B cell (primary cell): Measurements from ENCODE around the gene BIVM. TPM values are rescaled to one million over a fixed set of nuclear protein-coding genes. Genes with fewer than 3 reads are reported as not detected.

Experiments
- ATAC-seq: fragments of 200-7000 bp; cut with Tn5 transposase; one replicate; pipeline ENCODE4 v1.10.0; 2021; ENCODE audit warnings: low read depth, mild to moderate bottlenecking, moderate number of reproducible peaks, moderate library complexity
- CTCF ChIA-PET: fragments of 350-600 bp; sonication (Branson Sonifier 250); formaldehyde crosslinking; loops from one replicate; lab custom pipeline; 2021; ENCODE audit warnings: antibody characterized with exemption, inconsistent platforms; lab: Charles Lee
- POLR2A ChIA-PET: fragments of 350-600 bp; sonication (Branson Sonifier 250); formaldehyde crosslinking; loops from one replicate; lab custom pipeline; 2021; ENCODE audit warnings: antibody characterized with exemption; lab: Charles Lee
- DNase-seq: peaks from one replicate; pipeline ENCODE4 v3.0.0; 2013
- H2AFZ ChIP-seq: 2 replicates; pipeline ENCODE4 v1.6.1; 2012; ENCODE audit warnings: mild to moderate bottlenecking, low read depth, low read length; ENCODE audit not compliant: insufficient read depth, poor library complexity, severe bottlenecking
- H3K27ac ChIP-seq, 2 donors: 1 replicate in 1 of 2; 2 replicates in 1 of 2; pipeline ENCODE4 v1.5.1; 2012 to 2013; ENCODE audit warnings: low read length in 2 of 2, mild to moderate bottlenecking in 2 of 2, moderate library complexity in 1 of 2
- H3K27me3 ChIP-seq, 4 experiments: fragments of 200-600 bp in 1 of 4; sonication (generic) in 1 of 4; replicated peaks in 1 of 4; 1 replicate in 2 of 4; 2 replicates in 2 of 4; pipeline versions ENCODE4 v1.6.1 to v1.7.0; 2013 to 2016; ENCODE audit warnings: low read length in 3 of 4, mild to moderate bottlenecking in 2 of 4, mixed read lengths in 1 of 4, moderate library complexity in 1 of 4; ENCODE audit not compliant: insufficient read depth in 4 of 4, control insufficient read depth in 3 of 4; ENCODE audit errors: control extremely low read depth in 1 of 4
- H3K36me3 ChIP-seq, 2 experiments: replicated peaks in 1 of 2; 1 replicate in 1 of 2; 2 replicates in 1 of 2; pipeline versions ENCODE4 v1.6.1 to v1.7.1; 2013; ENCODE audit warnings: low read length in 1 of 2; ENCODE audit not compliant: insufficient read depth in 2 of 2, control insufficient read depth in 1 of 2; ENCODE audit errors: control extremely low read depth in 1 of 2, extremely low read depth in 1 of 2
- H3K4me1 ChIP-seq, 2 donors: fragments of 200-600 bp in 1 of 2; sonication (generic) in 1 of 2; 1 replicate in 1 of 2; 2 replicates in 1 of 2; pipeline versions ENCODE4 v1.5.1 to v1.6.1; 2013 to 2017; ENCODE audit warnings: low read length in 2 of 2; ENCODE audit not compliant: control insufficient read depth in 2 of 2, insufficient read depth in 2 of 2
- H3K4me2 ChIP-seq: replicated peaks from 2 replicates; pipeline ENCODE3; 2012; ENCODE audit warnings: mild to moderate bottlenecking, low read depth, low read length; ENCODE audit not compliant: poor library complexity, severe bottlenecking
- H3K4me3 ChIP-seq, 5 experiments: fragments of 200-600 bp in 1 of 5; sonication (generic) in 1 of 5; 1 replicate in 3 of 5; 2 replicates in 2 of 5; pipeline versions ENCODE4 v1.5.1 to v1.7.0; 2011 to 2016; ENCODE audit warnings: low read length in 4 of 5, mild to moderate bottlenecking in 4 of 5, low read depth in 2 of 5, control low read depth in 1 of 5, moderate library complexity in 1 of 5; ENCODE audit not compliant: insufficient read depth in 1 of 5; ENCODE audit errors: control extremely low read depth in 1 of 5, extremely low read depth in 1 of 5
- H3K79me2 ChIP-seq: fragments of 200-600 bp; sonication (generic); one replicate; pipeline ENCODE4 v1.6.0; 2016; ENCODE audit warnings: low read length; ENCODE audit not compliant: control insufficient read depth, insufficient read depth
- H3K9ac ChIP-seq: fragments of 200-600 bp; sonication (generic); 2 replicates; pipeline ENCODE4 v1.6.1; 2017; ENCODE audit warnings: mild to moderate bottlenecking, low read length, moderate library complexity
- H3K9me3 ChIP-seq, 3 donors: one replicate each; pipeline versions ENCODE4 v1.6.1 to v1.7.1; 2013; ENCODE audit warnings: low read length in 2 of 3; ENCODE audit not compliant: control insufficient read depth in 2 of 3, insufficient read depth in 1 of 3; ENCODE audit errors: control extremely low read depth in 1 of 3
- H4K20me1 ChIP-seq: 2 replicates; pipeline ENCODE4 v1.6.0; 2012; ENCODE audit warnings: mild to moderate bottlenecking, low read length; ENCODE audit not compliant: insufficient read depth, control insufficient read depth, poor library complexity, severe bottlenecking
- H3K27ac Mint-ChIP-seq: one replicate; pipeline ENCODE4 v1.8.0; 2021; ENCODE audit warnings: mixed read lengths
- H3K27me3 Mint-ChIP-seq: one replicate; pipeline ENCODE4 v1.8.0; 2021; ENCODE audit warnings: mixed read lengths
- H3K4me1 Mint-ChIP-seq: one replicate; pipeline ENCODE4 v1.8.0; 2021; ENCODE audit warnings: mixed read lengths
- H3K4me3 Mint-ChIP-seq: one replicate; pipeline ENCODE4 v1.8.0; 2021; ENCODE audit warnings: mixed read lengths
- H3K9me3 Mint-ChIP-seq: one replicate; pipeline ENCODE4 v1.8.0; 2022; ENCODE audit warnings: mixed read lengths; ENCODE audit not compliant: insufficient read depth
- EZH2 ChIP-seq: IDR thresholded peaks from 2 replicates; pipeline ENCODE4 v1.6.1; 2012; ENCODE audit warnings: borderline replicate concordance, low read depth, mild to moderate bottlenecking, moderate library complexity, low read length; ENCODE audit not compliant: insufficient read depth, poor library complexity, severe bottlenecking
- WGBS: methylation state at CpG from one replicate; pipeline ENCODE4 v1.1.5; 2013; ENCODE audit warnings: missing lambda C conversion rate; ENCODE audit not compliant: insufficient coverage; 5-methylcytosine and 5-hydroxymethylcytosine counted together
- intact Hi-C: fragments of 100-400 bp; cut with micrococcal nuclease; formaldehyde crosslinking; loops from one replicate; pipeline ENCODE4 v1.10.0; 2022
- polyA plus RNA-seq: library from polyadenylated mRNA; depleted of rRNA; stranded (reverse); fragments of >200 nt; gene quantifications from 2 replicates; pipeline ENCODE4 v1.2.3, GENCODE V29; 2012
- total RNA-seq, 2 donors: library from RNA; stranded (reverse); fragments of 120-200 nt in 1 of 2; gene quantifications; 1 replicate in 1 of 2; 2 replicates in 1 of 2; pipeline versions ENCODE4 v1.2.3 to v1.2.4, GENCODE V29; 2013 to 2022
- TF ChIP-seq, protein P1 (sequence below): fragments of 200-600 bp; IDR thresholded peaks from one replicate; pipeline ENCODE4 v1.8.0; 2022; ENCODE audit warnings: antibody characterized with exemption, mild to moderate bottlenecking

BIVM gene
- total and polyA plus RNA-seq, 2 donors (not counting 1 experiment from before 2014, with no cell fraction given) = 1.0 to 3.6 TPM

- Histone ChIP-seq H4K20me1 (no peaks in the 10 kb centered on the region), H3K79me2 (peaks cover 4% of the 10 kb centered on the region), H3K36me3 (no peaks in the 10 kb centered on the region), H3K4me3 (no peak overlapping the region), H3K27ac (no peak overlapping the region), H3K27me3 (no peaks in the 10 kb centered on the region), H3K4me1 (peaks cover 7 to 16% of the 10 kb centered on the region in 2 donors), H3K4me2 (no peak overlapping the region), H3K9me3 (peaks cover 0 to 7% (median 0%) of the 10 kb centered on the region in 3 donors), H2AFZ (no peak overlapping the region), H3K9ac (no peak overlapping the region)
- Mint-ChIP-seq H3K9me3 (no peaks in the 10 kb centered on the region), H3K27me3 (no peaks in the 10 kb centered on the region), H3K4me1 (peaks cover 12% of the 10 kb centered on the region), H3K4me3 (no peak overlapping the region), H3K27ac (no peak overlapping the region)
- CTCF ChIA-PET = no interaction called here
- ATAC-seq = no peak
- DNase-seq = no peak
- POLR2A ChIA-PET = no interaction called here
- WGBS = 100% methylated on average over 1 of the region's 4 CpGs
- TF ChIP-seq EZH2 = no peak
- TF ChIP-seq, protein P1, sequence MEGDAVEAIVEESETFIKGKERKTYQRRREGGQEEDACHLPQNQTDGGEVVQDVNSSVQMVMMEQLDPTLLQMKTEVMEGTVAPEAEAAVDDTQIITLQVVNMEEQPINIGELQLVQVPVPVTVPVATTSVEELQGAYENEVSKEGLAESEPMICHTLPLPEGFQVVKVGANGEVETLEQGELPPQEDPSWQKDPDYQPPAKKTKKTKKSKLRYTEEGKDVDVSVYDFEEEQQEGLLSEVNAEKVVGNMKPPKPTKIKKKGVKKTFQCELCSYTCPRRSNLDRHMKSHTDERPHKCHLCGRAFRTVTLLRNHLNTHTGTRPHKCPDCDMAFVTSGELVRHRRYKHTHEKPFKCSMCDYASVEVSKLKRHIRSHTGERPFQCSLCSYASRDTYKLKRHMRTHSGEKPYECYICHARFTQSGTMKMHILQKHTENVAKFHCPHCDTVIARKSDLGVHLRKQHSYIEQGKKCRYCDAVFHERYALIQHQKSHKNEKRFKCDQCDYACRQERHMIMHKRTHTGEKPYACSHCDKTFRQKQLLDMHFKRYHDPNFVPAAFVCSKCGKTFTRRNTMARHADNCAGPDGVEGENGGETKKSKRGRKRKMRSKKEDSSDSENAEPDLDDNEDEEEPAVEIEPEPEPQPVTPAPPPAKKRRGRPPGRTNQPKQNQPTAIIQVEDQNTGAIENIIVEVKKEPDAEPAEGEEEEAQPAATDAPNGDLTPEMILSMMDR = no peak
- intact Hi-C loops = loop anchor here (10.0 kb wide), 1 partner anchor 375 kb away; no protein-coding TSS in a partner anchor
Observed at GRCh38 chr13:102769679-102770078, 29.2 kb upstream of the BIVM start.

DNA sequence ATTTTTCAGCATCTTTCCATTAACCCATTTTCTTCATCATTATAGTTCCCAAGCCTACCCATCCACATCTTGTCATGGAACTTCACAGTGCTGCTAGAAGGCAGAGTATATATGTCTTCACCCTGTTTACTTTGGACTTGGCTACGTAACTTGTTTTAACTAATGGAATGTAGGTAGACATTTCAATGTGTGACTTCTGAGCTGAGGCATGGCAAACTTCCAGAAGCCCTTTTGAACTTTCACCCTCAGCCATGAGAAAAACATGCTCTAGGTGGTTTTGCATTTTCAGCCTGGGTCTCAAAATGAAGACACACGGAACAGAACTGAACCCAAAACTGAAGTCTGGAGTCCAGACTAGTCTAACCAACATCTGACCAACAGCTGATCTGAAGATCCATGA, 28.5 kb upstream of the BIVM start:
- WGBS = no CpG with 5 or more reads among the region's 2 CpGs
- Histone ChIP-seq H3K27me3 (no peaks in the 10 kb centered on the region), H3K4me3 (no peak overlapping the region), H3K9ac (no peak overlapping the region), H3K4me2 (no peak overlapping the region), H4K20me1 (no peaks in the 10 kb centered on the region), H3K36me3 (no peaks in the 10 kb centered on the region), H3K27ac (no peak overlapping the region), H2AFZ (no peak overlapping the region), H3K79me2 (peaks cover 4% of the 10 kb centered on the region), H3K4me1 (peaks cover 7 to 16% of the 10 kb centered on the region in 2 donors), H3K9me3 (peaks cover 0 to 7% (median 0%) of the 10 kb centered on the region in 3 donors)
- ChIA-PET POLR2A (no interaction called here), CTCF (no interaction called here)
- no peaks in the 10 kb centered on the region for H3K27me3 Mint-ChIP-seq
- no peak for TF ChIP-seq EZH2
- TF ChIP-seq, protein P1 = no peak
- H3K9me3 Mint-ChIP-seq = no peaks in the 10 kb centered on the region
- peaks cover 13% of the 10 kb centered on the region for H3K4me1 Mint-ChIP-seq
- intact Hi-C loops = loop anchor here (10.0 kb wide), 1 partner anchor 376 kb away; no protein-coding TSS in a partner anchor
- ATAC-seq = no peak
- no peak for DNase-seq
- no peak overlapping the region for H3K27ac Mint-ChIP-seq
- H3K4me3 Mint-ChIP-seq = no peak overlapping the region
